ENCODE results near the gene TAL2.

GRCh38 chr9:105700668-105701067, 38.4 kb downstream of the TAL2 start:
- TF ChIP-seq, protein P1, sequence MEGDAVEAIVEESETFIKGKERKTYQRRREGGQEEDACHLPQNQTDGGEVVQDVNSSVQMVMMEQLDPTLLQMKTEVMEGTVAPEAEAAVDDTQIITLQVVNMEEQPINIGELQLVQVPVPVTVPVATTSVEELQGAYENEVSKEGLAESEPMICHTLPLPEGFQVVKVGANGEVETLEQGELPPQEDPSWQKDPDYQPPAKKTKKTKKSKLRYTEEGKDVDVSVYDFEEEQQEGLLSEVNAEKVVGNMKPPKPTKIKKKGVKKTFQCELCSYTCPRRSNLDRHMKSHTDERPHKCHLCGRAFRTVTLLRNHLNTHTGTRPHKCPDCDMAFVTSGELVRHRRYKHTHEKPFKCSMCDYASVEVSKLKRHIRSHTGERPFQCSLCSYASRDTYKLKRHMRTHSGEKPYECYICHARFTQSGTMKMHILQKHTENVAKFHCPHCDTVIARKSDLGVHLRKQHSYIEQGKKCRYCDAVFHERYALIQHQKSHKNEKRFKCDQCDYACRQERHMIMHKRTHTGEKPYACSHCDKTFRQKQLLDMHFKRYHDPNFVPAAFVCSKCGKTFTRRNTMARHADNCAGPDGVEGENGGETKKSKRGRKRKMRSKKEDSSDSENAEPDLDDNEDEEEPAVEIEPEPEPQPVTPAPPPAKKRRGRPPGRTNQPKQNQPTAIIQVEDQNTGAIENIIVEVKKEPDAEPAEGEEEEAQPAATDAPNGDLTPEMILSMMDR (IDR thresholded peaks at IDR 0.05; ENCODE audit: borderline replicate concordance, extremely low read depth, low read length, poor library complexity, severe bottlenecking): no peak
- no peak for TF ChIP-seq EZH2 (IDR thresholded peaks at IDR 0.05; ENCODE audit: borderline replicate concordance, low read depth, low read length, severe bottlenecking)
